ENCODE data around the gene SPRYD4.
A peak's percentile ranks its signal among the peaks of the same experiment; 100 is the strongest.
"Not testable (repeated sequence)": the region's sequence is repeated elsewhere in the genome, so short reads cannot be mapped to it uniquely, and the experiment has no call there.

The SPRYD4 gene

GRCh38 chr12:56468216-56469006 lies at the start of gene SPRYD4:
Gene SPRYD4, plus strand, starts transcription at chr12:56468578. Its CDS starts 14 bp downstream, at chr12:56468592.
- peak; percentile 43 for DNase-seq (ENCODE audit: low read depth)

DNA sequence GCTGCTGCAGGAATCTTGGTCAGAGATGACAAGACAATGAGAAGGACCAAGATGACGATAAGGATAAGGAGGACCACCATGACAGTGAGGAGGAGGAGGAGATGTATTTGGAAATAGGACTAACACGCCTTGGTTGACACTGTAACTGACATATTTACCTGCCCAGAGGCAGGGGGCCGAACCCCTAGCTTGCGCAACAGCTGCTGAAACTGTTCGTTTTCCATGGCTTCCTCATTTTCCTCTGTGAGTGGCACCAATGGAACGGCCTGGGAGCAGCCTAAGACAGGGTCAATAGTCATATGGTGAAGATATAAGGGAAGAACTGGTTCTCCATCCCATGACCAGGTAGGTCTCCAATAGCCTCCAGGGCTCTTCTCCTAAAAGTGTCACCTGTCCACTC lies 48.0 kb upstream of the SPRYD4 start:
- no peak for DNase-seq (ENCODE audit: low read depth)

DNA sequence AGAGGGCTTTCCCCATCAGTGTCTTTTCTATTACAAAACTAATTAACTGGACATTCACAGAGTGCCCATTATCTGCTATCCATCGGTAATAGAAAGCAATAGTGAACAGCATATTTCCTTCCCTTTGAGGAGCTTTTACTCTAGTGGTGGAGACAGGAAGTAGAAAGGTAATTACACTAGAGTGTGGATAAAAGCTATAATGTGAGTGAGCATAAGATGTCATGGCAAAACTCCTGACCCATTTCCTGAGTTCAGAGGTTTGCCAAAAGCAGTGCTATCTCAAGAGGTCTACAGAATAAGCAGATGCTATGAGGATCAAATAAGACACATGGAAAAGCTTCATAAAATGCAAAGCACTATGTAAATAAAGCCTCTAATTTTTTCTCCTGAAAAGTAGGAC lies 43.2 kb upstream of the SPRYD4 start:
- no peak for DNase-seq (ENCODE audit: low read depth)

DNA sequence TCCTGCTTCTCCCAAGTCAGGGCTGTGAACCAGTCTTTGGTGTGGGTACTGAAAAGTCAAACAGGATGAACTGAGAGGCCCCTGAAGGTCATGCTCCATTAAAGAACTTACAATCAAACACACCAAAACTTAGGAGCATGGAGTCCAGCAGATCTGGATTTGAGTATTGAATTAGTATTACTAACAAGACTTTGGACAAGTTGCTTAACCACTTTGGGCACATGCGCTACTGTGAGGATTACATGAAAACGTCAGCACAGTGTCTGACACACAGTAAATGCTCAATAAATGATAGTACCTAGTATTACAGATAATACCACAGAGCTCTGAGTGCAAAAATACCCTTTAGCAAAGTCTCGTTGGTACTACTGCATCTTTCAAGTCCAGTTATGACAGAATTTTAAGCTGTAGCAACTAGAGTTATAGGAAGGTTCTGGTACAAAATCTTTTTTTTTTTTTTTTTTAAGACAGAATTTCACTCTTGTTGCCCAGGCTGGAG lies 42.4 kb upstream of the SPRYD4 start:
- DNase-seq (ENCODE audit: low read depth) = no peak

- no peak for DNase-seq (ENCODE audit: low read depth)
These were observed 37.1 kb upstream of the SPRYD4 start for GRCh38 chr12:56431288-56431687.

- no peak for DNase-seq (ENCODE audit: low read depth)
These were observed 36.5 kb upstream of the SPRYD4 start for GRCh38 chr12:56431850-56432249.

- no peak for DNase-seq (ENCODE audit: low read depth)
These were observed 33.5 kb upstream of the SPRYD4 start for GRCh38 chr12:56434828-56435227.

GRCh38 chr12:56437430-56438176 lies 30.8 kb upstream of the SPRYD4 start:
- no peak for DNase-seq (ENCODE audit: low read depth)

DNA sequence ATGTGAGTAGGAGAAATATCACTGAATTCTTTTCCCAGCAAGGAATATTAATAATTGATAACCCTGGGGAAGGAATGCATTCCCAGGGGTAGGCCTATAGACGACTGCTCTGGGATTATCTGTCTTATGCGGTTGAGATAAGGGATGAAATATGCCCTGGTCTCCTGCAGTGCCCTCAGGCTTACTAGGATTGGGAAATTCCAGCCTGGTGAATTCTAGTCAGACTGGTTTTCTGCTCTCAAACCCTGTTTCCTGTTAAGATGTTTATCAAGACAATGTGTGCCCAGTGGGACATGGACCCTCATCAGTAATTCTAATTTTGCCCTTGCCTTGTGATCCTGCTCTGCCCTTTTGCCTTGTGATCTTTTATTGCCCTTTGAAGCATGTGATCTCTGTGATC lies 25.2 kb upstream of the SPRYD4 start:
- DNase-seq (ENCODE audit: low read depth) = not testable (repeated sequence)

GRCh38 chr12:56448860-56449621 lies 19.3 kb upstream of the SPRYD4 start, which contains the start of gene TIMELESS:
Gene TIMELESS, minus strand, starts transcription at chr12:56449426. Its CDS starts 15,256 bp downstream, at chr12:56434170.
- peak; percentile 45 for DNase-seq (ENCODE audit: low read depth)

DNA sequence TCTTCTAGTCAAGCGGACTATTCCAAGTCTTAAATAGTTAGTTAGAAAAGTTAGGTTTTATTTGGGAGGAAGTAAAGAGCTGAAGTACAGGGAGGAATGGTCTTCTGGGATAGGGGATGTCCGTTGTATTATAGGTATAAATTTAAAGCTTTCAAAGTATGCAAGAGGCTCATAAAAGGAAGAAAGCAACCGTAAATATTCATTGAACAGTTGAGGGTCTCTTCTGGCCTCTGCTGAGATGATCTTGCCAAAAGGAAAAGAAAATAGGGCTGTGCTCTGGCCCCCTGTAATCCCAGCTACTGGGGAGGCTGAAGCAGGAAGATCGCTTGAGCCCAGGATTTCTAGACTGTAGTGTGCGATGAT lies 18.8 kb upstream of the SPRYD4 start:
- DNase-seq (ENCODE audit: low read depth) = no peak

DNA sequence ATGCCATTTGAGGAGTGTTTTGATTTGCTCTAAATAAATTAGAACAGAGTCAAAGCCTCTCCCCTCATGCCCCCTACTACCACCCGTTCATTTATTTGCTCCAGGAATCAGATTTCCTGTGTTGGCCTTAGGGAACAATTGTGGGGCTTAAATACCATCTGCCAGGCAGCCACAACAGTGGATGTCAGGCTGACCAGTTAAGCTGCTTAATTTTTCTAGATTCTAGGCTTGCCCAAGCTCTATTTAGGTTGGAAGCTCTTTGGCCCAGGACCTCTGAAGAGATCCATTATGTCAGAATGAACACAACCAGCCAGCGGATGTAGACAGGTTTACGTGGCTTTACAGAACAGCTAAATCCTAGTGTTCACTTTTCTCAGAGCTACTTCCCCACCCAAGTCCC lies 18.1 kb upstream of the SPRYD4 start:
- DNase-seq (ENCODE audit: low read depth) = no peak

DNA sequence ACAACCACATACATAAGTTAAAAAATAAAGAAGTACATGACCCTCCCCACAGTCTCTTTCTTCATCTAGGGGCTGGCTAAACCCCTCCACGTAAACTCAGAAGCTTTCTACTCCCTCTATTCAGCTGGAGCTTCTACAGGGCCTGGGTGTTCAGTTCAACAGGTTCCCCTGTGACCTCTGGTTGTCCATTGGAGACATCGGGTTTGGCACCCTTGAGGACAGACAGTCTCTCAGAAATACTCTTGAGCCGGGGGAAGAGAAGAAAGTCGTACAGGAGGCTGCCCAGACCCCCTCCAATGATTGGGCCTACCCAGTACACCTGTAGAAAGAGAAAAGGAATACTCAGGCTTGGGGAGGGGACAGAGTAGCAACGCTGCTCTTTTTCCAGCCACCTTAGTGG lies 17.2 kb upstream of the SPRYD4 start:
- no peak for DNase-seq (ENCODE audit: low read depth)

- no peak for DNase-seq (ENCODE audit: low read depth)
These were observed 13.8 kb upstream of the SPRYD4 start, which contains the start of gene MIP for GRCh38 chr12:56454557-56454956. Gene MIP, minus strand, starts transcription at chr12:56454657. Its CDS starts 44 bp downstream, at chr12:56454613.

DNA sequence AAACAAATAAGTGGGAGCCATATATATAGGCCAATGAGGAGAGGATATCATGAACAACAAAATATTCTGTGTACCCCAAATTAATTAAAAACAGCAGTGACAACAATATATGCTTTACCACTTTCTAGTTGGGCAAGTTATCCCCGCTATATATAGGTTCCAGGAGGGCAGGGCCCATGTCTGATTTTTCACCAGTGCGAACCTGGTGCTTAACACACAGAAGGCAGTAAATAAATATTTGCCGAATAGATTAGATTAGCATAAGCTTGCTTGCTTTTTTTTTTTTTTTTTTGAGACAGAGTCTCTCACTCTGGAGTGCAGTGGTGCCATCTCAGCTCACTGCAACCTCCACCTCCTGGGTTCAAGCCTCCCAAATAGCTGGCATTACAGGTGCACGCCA lies 10.6 kb upstream of the SPRYD4 start:
- DNase-seq (ENCODE audit: low read depth) = no peak

- no peak for DNase-seq (ENCODE audit: low read depth)
These were observed 6.9 kb upstream of the SPRYD4 start for GRCh38 chr12:56461235-56462159.

GRCh38 chr12:56462565-56462964 lies 5.8 kb upstream of the SPRYD4 start:
- no peak for DNase-seq (ENCODE audit: low read depth)

GRCh38 chr12:56469007-56469930 lies 891 bp downstream of the SPRYD4 start:
- no peak for DNase-seq (ENCODE audit: low read depth)

DNA sequence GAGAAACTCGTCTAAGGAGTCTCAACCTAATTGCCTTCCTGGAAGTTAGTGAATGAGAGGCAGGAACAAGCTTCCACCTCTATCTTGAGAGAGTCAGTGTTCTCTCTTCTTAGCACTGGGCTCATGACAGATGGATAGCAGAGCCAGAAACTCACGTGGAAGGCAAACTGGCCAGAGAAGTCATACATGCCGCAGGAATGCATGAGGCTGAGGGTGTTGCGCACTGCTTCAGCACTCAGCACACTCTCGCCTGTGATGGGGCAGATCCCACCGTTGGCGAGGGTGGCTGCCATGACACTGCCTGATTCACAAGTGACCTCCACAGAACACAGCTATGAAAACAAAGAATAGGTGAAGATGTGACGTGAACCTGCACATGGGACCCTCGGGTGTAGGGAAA lies 6.0 kb downstream of the SPRYD4 start:
- DNase-seq (ENCODE audit: low read depth) = no peak

DNA sequence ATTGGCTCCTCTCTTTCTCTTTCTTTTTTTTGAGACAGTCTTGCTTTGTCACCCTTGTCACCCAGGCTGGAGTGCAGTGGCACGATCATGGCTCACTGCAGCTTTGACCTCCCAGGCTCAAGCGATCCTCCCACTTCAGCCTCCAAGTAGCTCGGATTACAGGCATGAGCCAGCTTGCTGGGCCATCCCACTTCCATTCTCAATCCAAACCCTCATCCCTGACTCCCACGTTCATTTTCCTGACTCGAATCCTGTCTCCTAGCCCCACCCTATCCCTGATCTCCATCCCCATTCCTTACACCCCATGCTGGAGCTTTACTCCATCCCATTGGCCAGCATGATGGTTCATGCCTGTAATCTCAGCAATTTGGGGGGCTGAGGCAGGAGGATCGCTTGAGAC lies 7.8 kb downstream of the SPRYD4 start:
- no peak for DNase-seq (ENCODE audit: low read depth)

Measured in GM04503 (cell line).